HG03159 (cell line): ENCODE data around the gene ETV6.

ENCODE experiments used
- ATAC-seq: cut with Tn5 transposase; IDR thresholded peaks from one replicate; pipeline ENCODE4 v1.9.1; 2021; ENCODE audit warnings: mild to moderate bottlenecking, moderate library complexity; ENCODE audit not compliant: unreplicated experiment

The ETV6 gene

DNA sequence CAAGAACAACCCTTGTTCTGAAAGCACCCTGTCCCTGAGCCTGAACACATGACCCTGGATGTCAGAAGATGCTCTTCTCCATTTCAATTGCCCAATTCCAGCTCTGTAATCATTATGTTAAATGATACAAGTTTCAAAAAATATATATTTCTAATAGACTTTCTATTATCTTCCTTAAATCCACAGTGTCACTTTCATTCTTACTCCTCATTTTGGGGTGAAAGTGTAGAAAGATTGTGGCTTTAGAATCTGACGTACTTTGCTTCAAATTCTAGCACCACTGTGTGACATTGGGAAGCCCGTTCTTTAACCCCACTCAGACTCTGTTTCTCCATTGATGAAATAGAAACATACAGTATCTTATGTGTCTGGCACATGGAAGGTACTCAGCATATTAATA, 83.2 kb downstream of the ETV6 start:
- ATAC-seq: no peak

DNA sequence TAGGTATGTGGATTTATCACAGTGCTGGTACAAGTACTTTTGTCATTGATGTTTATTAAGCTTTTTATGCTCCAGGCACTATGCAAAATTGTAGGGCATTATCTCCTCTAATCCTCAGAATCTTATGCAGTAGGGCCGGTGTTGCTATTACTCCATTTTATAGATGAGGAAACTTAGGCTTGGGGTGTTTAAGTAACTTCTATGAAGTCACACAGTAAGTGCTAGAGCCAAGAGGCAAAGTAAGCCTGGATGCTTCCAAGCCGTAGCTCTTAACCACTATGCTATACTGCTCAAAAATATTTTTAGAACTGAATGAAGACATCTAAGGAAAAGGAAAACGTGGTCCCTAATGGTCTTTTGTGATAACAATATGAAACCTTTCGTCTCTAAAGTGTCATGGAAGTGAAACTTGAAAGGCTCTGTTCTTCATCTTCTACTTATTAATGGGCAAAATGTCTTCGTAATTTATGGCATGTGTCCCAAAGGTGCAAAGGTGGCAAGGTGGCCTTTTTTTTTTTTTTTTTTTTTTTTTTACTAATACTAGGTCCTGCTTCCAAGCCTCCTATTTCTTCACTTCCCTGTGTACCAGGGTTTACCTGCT, 85.2 kb downstream of the ETV6 start:
- ATAC-seq: no peak

DNA sequence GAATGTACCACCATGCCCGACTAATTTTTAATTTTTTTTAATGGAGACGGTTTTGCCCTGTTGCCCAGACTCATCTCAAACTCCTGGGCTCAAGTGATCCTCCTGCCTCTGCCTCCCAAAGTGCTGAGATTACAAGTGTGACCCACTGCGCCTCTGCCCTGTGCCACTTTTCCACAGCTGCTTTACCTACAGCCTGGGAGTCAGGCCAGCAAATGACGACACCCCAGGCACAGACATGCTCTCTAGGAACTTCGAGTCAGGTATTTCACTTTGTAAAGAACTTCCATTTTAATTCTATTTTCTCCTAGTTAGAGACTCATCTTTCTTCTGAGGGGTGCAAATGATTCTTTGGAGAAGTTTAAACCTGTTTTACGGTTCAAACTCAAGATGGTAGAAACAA, 89.0 kb downstream of the ETV6 start:
- ATAC-seq: no peak

DNA sequence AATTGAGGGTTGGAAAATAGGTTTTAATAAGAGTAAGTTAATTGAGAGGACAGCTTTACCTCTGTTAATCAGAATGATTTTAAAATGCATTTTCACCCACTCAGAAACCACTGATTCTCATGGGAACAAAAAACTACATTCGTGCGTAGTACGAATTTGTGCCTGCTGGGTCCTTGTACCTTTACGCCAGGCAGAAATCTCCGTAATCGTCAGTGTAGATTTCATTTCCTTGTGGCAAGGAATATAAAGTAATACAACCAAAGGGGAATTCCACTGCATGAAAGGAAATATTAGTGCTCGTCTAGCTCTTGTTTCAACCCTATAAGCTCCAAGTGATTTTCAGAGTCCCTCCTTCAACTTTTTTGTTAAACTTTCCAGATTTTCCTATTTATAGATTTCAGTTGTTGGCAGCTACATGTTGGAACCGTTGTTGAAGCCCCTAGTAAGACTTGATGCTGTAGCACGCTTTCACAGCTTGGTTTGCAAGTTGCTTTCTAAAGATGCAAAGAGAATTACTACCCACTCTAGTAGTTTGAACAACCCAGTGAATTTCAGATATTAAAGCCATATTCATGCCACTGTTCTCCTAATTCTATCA, 90.6 kb downstream of the ETV6 start:
- no peak for ATAC-seq

DNA sequence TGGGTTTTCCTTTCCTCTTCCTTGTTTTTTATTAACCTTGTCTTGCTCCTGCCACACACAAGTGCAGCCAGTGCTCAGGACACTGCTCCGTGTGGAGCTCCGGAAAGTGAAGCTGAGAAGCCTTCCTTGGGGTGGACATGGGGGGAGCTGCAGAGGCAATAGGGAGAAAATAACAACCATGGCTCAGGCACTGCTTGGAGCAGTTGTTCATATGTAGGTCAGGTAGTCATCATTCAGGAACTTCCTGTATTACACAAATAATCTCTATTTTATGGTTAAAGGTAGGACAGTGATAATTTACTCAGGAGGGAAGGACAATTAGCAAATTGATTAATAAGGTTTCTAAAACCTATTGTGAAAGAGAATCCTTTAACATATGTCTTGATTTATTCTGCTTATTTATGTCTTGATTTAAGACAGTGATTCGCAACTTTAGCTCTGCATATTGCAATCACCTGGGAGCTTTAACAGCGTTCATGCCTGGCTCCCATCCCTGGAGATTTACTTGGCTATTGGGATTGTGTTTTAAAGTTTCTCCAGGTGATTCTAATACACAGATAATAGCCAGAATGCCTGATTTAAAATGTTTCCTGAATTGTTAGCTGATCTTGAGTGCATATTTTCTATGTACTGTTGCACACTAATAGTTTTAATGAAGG, 92.1 kb downstream of the ETV6 start:
- ATAC-seq: no peak

DNA sequence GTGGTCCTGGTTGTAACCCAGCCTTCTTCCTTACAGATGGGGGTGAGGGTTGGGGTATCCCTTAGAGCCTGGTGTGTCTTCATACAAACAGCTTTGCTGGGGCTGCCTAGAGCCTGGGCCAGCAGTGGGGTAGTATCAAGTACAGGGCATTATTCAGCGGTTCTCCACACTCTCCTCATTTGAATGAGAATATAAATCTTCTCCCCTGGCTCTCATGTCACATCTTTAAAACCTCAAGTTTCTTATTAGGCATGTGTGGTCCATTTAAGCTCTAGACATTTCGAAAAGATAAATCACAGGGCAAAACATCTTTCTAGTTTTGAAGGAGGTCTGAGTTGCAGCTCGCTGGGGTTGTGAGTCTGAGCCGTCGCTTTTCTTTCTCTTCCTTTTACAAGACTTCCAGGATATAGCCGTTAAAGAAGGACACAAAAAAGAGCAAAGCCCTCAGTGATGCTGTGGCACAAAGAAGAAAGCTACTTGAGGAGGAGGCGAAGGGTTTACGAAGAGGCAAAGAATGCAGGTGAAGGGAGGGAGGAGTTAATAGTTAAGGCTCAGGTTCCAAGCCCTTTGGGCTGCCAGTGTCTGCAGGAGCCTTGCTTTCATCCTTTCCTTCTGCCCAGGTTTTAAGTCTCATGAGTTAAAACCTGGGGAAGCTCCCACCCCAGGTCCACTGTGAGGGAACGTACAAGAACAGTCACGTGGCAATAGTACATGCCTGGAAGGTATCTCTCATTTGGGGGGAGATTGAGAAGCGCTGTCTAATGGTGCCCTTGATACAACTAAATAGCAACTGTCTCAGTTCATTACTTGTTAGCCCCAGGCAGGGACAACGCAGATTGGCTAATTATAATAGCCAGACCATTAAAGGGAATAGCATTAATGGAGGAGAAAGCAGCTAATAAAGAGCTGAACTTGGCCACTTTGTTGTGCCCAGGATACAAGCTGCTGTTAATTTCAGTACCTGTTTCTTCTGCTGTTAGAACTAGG, 94.2 kb downstream of the ETV6 start:
- ATAC-seq: no peak

DNA sequence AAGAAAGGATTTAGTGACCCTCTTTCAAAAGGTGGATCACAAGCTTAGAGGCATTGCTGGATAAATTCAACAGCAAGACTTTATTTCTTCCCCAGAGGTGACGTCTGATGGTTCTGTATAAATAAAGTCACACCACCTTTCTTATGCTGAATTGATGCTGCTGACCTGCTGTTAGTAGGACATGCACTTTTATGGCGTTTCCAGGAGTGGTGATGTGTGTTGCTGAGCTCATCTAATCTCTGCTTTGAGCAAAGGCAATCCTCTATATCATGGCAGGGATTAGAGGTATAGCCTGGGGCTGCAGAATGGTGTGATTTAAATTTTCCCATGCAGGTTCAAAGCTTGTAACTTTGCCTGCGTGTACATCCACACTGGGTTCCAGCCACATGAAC, 94.9 kb downstream of the ETV6 start:
- no peak for ATAC-seq

DNA sequence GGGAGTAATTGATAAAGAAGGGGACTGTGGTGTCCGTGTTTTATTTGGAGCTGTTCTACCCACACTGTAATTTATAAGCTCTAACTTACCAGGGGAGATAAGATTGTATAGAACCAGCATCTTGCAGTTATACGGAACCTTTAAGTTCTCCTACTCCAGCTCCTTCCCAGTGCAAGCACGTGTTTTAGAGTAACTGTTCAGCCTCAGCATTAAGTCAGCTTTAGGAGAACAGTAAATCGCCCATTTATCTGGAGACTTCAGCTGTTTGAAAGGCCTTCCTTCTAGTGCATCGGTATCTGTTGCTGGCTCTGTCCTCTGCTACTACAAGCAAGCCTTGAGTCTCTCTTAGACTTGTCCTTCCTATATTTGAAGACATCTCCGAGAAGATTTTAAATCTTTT, 95.6 kb downstream of the ETV6 start:
- ATAC-seq: no peak

DNA sequence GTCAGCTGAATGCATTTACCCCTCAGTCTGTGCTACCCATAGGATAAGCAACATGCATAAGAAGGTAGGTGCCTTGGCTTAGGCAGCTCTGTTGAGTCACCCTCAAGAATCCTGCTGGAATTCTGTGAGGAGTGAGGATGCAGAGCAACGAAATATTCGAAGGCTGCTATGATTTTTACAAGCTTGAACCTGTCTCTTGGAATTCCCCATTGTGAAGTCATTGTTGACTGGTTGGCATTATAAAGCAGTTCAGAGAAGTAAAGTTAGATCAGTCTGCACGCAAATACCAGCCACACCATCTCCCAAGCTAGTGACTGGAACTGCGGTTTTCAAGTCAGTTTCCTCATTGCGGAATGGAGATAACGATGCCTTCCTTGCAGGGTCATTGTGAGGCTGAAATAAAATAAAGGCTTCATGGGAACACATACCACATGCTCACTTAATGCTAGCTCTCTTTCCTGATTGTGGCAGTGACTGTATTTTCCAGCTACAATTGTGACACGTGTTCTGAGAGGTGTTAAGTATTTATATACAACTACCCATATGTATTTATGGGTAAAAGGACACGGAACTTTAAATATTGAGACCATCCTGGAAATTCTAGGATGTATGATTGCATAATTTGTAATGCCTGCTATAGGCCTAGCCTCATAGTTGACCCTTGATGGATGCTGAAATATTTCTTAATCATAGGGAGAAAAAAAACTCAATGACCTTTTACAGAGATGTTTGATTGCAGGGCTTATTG, 96.7 kb downstream of the ETV6 start:
- ATAC-seq: peak; percentile 31

DNA sequence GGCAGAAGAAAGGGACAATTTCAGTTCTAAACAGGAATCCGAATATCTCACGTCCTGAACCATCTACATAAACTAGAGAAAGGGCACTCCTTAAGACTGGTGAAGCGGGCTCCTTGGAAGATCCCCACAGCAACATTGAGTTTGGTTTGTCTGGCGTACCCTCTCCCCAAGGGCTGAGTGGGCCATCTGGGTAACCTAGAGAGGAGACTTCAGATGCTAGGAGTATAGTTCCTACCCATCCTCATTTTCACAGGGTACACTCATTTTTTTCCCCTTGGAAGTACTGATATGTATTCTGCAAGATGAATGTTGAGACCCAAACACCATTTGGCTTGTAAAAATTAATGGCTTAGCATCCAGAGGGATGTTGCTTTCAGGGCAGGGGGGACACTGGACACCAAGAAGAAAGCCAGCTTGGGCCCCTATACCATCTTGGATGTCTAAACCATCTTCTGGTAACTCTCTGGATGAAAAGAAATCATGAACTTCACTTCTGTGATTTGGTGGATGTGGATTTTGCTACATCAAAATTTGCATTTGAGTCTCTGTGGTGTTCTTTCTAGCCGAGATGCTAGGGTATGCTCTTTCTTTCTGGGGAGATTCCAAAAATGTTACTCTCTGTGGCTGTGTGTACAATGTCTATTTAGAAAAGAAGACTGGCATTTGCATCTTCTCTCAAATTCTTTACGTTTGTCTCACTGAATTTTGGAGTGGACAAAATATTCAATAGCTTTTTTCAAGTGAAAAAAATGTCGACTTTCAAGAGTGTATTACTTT, 97.7 kb downstream of the ETV6 start:
- ATAC-seq: no peak

DNA sequence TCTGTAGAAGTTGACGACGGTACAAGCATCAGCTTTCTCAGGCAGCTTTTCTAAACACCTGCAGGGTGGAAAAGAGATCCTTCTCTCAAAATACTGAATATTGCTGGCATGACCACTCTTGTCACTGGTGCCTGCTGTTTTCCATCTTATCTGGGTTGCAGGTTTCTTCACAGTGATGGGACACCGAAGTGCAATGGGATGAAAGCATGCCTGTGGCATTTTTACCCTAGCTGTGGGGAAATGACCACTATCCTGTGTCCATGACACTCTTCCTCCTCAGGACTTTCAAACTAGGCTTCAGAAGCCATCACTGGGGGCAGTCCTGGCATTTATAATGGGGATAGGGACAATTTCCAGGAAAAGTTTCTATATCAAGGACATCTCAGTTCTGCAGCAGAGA, 98.5 kb downstream of the ETV6 start:
- no peak for ATAC-seq

DNA sequence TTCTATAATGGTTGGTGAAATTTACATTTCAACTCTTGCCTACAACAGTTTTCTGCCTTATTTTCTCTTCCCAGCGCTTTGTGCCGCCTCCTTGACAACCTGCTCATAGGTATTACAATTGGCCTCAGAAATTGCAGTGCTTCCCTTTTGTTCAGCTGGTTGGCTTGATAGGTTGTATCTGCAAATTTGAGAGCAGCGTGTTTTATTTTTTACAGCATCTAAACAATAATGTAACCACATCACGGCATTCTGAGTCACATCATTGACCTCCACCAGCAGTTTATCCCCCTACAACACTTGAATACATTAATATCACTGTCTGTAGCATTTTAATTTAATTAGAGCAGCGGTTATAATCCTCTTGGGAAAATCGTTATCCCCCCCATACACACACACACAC, 99.4 kb downstream of the ETV6 start:
- ATAC-seq: no peak

DNA sequence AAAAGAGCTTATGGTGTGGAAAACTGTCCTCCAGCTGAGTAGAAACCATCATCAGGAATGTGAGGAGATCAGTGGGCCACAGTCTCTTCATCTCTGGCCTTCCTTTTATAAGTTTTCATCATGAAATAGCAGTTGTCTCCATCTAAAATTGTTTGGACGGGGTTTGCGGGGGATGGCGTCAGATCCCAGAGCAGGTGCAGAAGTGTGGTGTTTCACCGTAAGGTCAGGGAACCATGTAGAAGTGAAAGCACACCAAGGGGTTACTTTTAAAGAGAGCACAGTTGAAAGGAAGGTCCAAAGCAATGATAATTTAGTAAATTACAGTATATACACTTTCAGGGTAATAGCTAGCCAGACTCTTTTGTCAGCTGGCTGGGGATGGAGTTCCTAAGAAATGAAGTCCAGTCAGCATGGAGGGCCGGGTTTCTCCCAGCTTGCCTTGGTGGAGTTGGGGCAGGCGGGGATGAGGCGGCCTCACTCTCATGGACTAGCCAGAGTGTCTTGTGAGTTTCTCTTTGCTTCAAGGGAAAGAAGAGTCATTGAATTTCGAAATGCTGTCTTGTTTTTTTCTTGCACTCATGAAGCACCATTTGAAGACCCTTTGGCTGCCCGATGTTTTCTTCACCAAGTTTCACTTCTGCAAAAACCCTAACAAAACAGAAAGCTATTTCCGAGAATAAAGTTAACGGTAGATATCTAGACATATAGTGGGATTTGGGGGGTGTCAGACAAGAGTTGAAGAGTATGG, 100.6 kb downstream of the ETV6 start:
- peak; percentile 47 for ATAC-seq

DNA sequence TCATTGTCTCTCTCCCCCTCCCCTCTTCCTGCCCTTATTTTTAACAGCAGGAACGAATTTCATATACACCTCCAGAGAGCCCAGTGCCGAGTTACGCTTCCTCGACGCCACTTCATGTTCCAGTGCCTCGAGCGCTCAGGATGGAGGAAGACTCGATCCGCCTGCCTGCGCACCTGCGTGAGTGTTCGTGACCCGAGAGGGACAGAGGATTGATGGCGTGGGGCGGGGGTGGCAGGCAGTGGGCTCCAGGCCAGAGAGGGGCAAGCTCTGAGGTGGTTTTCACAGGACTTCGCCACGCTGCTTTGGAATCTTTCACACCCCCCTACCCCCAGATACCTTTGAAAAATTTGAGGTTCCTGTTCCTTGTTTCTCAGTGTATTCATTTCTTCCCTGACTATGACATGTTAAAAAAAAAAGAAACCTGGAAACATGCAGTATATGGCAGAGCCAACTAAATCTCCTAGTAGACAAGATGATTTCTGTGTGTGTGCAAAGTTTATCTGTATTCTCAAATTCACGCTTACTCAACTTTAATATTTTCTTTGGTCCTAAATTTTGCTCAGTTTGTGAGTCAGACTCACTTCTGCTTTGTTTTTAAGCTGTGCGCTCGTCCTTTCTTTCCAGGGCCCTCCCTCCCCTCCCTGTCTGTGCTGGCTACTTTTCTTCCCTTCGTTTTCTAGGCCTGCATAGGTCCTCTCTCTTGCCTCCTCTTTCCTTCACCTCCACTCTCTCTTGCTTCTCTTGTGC, 103.1 kb downstream of the ETV6 start:
- ATAC-seq: no peak

DNA sequence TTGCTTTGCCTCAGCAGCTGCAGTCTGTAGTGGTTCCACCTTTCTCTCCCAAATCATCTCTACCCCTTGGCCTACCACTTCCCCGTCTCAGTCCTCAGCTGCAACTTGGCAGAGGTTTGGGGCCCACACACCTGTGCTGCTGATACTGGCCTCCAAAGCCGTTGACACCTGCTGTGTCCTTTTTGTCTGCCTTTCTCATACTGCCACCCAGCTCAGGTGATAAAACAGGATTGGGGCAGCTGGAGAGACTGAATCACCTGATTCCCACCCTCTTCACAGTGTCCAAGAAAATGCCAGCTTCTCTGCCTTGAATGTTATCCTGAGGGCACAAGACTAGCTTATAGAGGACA, 103.7 kb downstream of the ETV6 start:
- ATAC-seq: no peak

DNA sequence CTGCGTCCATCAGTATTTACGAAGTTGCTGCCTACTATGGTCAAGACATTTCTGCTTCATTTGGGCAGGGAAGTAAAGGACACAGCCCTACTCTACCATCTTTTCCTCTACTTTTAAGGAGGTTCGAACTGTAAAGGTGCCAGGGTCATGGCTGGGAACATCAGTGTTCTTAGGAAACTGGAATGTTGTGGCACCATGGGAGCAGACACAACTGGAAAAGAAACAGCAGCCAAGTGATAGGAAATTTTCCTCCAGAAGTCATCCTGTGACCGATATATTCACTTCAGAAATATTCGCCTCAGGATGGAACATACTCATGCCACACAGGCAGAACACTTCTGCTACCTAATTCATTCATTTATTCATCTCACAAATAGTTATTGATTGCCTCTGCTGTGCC, 104.4 kb downstream of the ETV6 start:
- no peak for ATAC-seq

DNA sequence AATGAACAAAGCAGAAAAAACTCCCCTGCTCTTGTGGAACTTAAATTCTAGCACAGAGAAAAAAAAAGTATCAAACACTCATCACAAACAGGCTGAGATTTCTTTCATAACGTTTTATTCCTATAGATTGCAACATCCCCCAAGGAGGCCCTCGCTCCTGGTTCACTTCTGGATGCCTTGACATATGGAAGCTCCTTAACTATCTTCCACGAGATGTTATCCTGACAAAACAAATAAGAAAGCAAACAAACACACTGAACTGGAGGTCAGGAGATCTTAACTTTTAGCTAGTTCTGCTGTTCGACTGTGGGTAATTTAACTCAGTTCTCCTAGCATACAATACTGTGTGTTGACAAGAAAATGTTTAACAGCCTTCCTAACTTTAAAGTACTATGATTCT, 104.8 kb downstream of the ETV6 start:
- ATAC-seq: no peak

DNA sequence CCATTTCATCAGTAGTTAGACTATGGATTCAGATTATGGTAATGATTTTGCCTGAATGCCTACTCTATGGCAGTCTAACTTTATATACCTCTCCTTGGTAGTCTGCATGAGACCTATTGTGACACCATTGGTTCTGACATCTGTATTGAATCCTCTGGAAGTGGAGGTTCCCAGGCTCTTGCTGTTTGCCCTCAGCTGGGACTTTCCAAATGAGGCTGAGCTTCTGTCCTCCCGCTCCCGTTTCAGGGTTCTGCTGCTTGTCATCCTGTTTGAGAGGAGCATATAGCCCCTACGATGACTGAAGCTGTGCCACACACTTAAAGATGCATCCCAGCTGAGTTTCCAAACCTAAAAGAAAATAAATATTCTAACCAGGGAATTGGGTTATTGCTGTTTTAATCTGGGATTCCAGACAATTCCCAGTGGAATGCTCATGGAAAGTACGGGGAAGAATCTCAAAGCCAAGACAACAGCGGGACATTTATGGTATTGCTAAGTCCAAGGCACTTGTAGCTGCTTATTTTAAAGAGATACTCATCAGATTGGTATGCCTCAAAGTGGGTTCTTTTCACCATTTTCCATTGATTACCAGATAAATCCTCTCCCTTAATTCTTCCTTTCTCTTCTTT, 105.9 kb downstream of the ETV6 start:
- ATAC-seq: no peak
